ENCODE data around the gene QRFP.
"Not testable (repeated sequence)": the region's sequence is repeated elsewhere in the genome, so short reads cannot be mapped to it uniquely, and the experiment has no call there.

Gene QRFP

GRCh38 chr9:130918826-130919558 is 22.4 kb upstream of the QRFP start:
- no peak for DNase-seq

- DNase-seq: no peak
Observed at GRCh38 chr9:130918101-130918825, 21.7 kb upstream of the QRFP start.

GRCh38 chr9:130917168-130917960 is 20.8 kb upstream of the QRFP start:
- no peak for DNase-seq

- no peak for DNase-seq
Observed at GRCh38 chr9:130915096-130915447, 18.5 kb upstream of the QRFP start.

- DNase-seq: no peak
Observed at GRCh38 chr9:130914417-130915095, 17.9 kb upstream of the QRFP start.

- no peak for DNase-seq
Observed at GRCh38 chr9:130913599-130914416, 17.2 kb upstream of the QRFP start.

- DNase-seq: no peak
Observed at GRCh38 chr9:130912932-130913598, 16.5 kb upstream of the QRFP start.

- no peak for DNase-seq
Observed at GRCh38 chr9:130911254-130912049, 14.8 kb upstream of the QRFP start.

GRCh38 chr9:130910670-130911069 is 14.1 kb upstream of the QRFP start:
- DNase-seq: not testable (repeated sequence)

- DNase-seq: not testable (repeated sequence)
Observed at GRCh38 chr9:130910041-130910440, 13.4 kb upstream of the QRFP start.

- no peak for DNase-seq
Observed at GRCh38 chr9:130908878-130909355, 12.3 kb upstream of the QRFP start.

- no peak for DNase-seq
Observed at GRCh38 chr9:130908146-130908877, 11.7 kb upstream of the QRFP start.

GRCh38 chr9:130906735-130907416 is 10.3 kb upstream of the QRFP start:
- no peak for DNase-seq

GRCh38 chr9:130905902-130906734 is 9.5 kb upstream of the QRFP start:
- no peak for DNase-seq

GRCh38 chr9:130905125-130905901 is 8.7 kb upstream of the QRFP start:
- no peak for DNase-seq

- DNase-seq: no peak
Observed at GRCh38 chr9:130904070-130905044, 7.7 kb upstream of the QRFP start.
